Mononuclear cell (primary cell): ENCODE data around the gene STAT3. TPM values are rescaled to one million over a fixed set of nuclear protein-coding genes. Genes with fewer than 3 reads are reported as not detected.
"Not testable (repeated sequence)": the region's sequence is repeated elsewhere in the genome, so short reads cannot be mapped to it uniquely, and the experiment has no call there.

ENCODE experiments used
- H3K27me3 ChIP-seq: 2 replicates; pipeline ENCODE4 v1.6.0; 2011; ENCODE audit warnings: low read length, control low read depth; ENCODE audit not compliant: insufficient read depth
- H3K4me1 ChIP-seq: 2 replicates; pipeline ENCODE4 v1.5.1; 2011; ENCODE audit warnings: mild to moderate bottlenecking, low read length, control low read depth; ENCODE audit not compliant: insufficient read depth
- H3K4me3 ChIP-seq: 2 replicates; pipeline ENCODE4 v1.5.1; 2011; ENCODE audit warnings: mild to moderate bottlenecking, low read length, moderate library complexity
- H3K9me3 ChIP-seq: 2 replicates; pipeline ENCODE4 v1.5.1; 2011; ENCODE audit warnings: low read depth, mild to moderate bottlenecking, control low read depth, low read length
- total RNA-seq: library from RNA; depleted of rRNA; stranded (reverse); fragments of >200 nt; gene quantifications from one replicate; pipeline ENCODE4 v1.2.3, GENCODE V29; 2012

Gene STAT3
- total RNA-seq, 1 donor = 216 TPM

DNA sequence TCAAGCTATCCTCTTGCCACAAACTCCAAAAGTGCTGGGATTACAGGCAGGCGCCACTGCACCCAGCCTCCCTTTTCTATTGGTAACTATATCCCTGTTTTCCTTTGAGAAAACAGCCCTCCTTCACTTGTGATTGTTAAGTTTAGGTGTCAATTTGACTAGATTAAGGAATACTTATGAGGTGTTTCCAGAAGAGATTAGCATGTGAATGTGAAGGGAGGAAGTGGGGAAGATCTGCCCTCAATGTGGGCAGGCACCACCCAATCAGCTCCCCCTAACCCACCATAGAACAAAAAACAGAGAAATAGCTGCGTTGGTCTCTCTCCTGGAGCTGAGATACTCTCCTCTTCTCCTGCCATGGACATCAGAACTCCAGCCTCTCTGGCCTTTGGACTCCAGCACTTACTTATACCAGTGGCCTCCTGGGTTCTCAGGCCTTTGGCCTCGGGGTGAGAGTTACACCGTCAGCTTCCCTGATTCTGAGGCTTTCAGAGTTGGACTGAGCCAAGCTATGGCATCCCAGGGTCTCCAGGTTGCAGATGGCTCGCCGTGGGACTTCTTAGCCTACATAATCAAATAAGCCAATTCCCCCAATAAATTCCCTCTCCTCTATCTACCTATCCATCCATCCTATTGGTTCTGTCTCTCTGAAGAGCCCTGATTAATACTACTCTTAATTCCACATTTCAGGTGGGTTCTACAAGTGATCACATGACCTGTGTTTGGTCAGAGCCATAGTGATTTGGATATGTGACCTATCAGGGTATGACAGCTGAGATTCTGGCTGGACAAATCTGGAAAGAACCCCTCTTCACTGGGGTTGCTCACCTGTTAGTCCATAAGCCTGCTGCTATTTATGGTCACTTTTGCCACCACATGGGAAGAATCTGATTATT, 12.0 kb upstream of the STAT3 start:
- Histone ChIP-seq H3K4me3 (no peak overlapping the region), H3K9me3 (no peaks in the 10 kb centered on the region), H3K4me1 (peaks cover 10% of the 10 kb centered on the region), H3K27me3 (no peaks in the 10 kb centered on the region)

DNA sequence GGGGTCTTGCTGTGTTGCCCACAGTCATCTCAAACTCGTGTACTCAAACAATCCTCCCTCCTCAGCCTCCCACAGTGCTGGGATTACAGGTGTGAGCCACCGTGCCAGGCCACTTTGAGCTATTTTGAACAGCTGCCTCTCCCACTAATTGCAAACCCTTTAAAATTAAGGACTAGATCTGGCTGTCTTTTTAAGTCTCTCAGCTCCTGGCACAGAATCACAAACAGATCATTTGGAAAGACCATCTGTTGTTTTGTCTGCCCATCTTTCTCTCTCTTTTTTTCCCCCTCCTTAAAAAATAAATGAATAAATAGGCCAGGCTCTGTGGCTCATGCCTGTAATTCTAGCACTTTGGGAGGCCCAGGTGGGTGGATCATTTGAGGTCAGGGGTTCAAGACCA, 10.9 kb upstream of the STAT3 start:
- Histone ChIP-seq H3K27me3 (no peaks in the 10 kb centered on the region), H3K4me3 (no peak overlapping the region), H3K9me3 (no peaks in the 10 kb centered on the region), H3K4me1 (peaks cover 10% of the 10 kb centered on the region)

DNA sequence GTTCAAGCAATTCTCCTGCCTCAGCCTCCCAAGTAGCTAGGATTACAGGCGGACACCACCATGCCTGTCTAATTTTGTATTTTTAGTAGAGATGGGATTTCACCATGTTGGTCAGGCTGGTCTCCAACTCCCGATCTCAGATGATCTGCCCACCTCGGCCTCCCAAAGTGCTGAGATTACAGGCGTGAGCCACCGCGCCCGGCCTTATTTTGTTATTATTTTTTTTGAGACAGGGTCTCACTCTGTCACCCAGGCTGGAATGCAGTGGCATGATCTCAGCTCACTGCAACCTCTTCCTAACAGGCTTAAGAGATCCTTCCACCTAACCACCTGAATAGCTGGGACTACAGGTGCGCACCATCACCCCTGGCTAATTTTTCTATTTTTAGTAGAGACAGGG, 7.4 kb upstream of the STAT3 start:
- peaks cover 10% of the 10 kb centered on the region for H3K4me1 ChIP-seq
- not testable (repeated sequence) for H3K4me3 ChIP-seq, H3K9me3 ChIP-seq, H3K27me3 ChIP-seq

DNA sequence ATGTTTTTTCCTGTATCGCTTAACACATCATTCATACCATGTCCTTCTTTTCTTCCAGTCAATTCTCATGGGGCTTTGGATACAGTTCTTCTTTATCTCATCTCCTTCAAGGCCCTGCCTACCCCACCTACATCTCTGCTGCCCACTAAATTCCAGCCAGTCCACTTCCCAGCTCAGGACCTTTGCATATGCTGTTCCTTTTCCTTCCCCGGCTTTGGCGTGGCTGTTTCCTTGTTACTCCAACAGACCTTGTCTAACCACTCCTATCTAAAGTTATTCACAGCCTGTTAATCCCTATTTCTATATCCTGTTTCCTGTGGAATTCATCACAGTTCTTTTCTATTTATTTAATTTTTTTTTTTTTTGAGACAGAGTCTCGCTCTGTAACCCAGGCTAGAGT, 6.6 kb upstream of the STAT3 start:
- Histone ChIP-seq H3K4me1 (peaks cover 4% of the 10 kb centered on the region), H3K4me3 (no peak overlapping the region), H3K9me3 (no peaks in the 10 kb centered on the region), H3K27me3 (no peaks in the 10 kb centered on the region)

DNA sequence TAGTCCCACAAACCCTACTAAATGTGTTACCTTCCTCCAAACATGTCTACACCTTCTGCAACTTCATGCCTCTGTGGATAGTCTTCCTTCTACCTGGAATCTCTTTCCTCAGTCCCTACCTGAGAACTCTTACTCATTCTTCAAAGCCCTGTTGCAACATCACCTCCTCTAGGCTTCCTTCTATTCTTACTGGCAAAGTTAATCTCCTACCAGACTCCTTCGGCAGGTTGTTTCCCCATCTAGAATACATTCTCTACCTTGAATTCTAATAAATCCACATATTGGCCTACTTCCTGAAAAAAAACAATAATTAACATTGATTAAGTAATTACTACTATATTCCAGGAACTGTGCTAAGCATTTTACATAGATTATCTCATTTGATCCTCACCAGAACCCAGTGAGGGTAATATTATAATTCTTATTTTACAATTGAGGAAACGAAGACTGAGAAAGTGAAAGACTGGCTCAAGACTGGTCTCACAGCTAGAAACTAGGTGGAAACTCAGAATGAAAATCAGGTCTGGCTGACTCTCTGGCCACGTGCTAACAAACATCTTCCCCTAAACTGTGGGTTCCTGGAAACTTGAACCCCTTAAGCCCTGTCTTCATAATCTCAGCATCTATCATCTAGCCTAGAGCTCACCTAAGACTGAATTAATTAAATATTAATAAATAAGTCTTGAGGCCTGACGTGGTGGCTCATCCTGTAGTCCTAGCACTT, 4.6 kb upstream of the STAT3 start:
- Histone ChIP-seq H3K4me1 (peaks cover 8% of the 10 kb centered on the region), H3K9me3 (no peaks in the 10 kb centered on the region), H3K27me3 (no peaks in the 10 kb centered on the region), H3K4me3 (no peak overlapping the region)

DNA sequence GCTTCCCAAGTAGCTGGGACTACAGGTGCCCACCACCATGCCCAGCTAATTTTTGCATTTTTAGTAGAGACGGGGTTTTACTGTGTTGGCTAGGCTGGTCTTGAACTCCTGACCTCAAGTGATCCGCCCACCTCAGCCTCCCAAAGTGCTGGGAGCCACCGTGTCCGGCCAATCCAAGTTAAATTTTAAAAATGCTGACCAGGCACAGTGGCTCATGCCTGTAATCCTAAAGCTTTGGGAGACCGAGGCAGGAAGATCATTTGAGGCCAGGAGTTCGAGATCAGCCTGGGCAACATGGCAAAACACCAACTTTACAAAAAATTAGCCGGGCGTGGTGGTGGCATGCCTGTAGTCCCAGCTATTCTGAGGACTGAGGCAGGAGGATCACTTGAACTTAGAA, 3.2 kb upstream of the STAT3 start:
- H3K27me3 ChIP-seq, H3K4me3 ChIP-seq, H3K9me3 ChIP-seq: not testable (repeated sequence)
- H3K4me1 ChIP-seq = peaks cover 18% of the 10 kb centered on the region

DNA sequence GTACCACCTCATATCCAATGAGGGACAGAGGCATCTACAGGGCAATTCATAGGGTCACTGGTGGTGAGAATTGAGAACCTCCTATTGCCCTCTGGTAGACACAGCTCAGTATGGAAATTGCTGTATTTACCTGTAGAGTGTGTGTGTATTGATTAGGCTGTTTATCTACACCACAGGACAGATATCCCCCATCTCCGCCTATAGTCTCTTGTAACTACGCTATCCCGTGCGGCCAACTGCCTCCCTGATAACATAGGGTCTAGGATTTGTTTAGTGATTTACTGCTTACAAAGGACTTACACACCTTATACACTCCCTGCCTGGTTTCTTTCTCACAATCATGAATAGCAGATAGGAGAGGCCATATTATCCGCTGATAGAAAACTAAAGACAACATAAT, 1.7 kb upstream of the STAT3 start:
- Histone ChIP-seq H3K27me3 (no peaks in the 10 kb centered on the region), H3K4me1 (peaks cover 31% of the 10 kb centered on the region), H3K9me3 (no peaks in the 10 kb centered on the region), H3K4me3 (no peak overlapping the region)

DNA sequence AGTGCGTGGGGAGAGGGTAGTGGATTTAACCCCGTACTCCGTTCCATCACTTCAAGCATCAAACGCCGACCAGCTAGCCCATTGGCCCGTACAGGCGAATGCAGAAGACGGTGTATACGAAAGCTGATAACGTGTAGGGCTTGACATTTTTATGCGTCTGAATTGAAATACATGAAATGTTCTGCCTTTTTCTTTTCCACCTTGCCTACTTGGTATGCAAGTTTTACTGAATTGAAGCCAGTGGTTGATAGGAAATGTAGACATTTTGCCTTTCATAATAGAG, 834 bp upstream of the STAT3 start:
- H3K4me3 ChIP-seq = peak overlapping the region; percentile 95
- no peaks in the 10 kb centered on the region for H3K27me3 ChIP-seq
- no peaks in the 10 kb centered on the region for H3K9me3 ChIP-seq
- H3K4me1 ChIP-seq = peaks cover 39% of the 10 kb centered on the region

DNA sequence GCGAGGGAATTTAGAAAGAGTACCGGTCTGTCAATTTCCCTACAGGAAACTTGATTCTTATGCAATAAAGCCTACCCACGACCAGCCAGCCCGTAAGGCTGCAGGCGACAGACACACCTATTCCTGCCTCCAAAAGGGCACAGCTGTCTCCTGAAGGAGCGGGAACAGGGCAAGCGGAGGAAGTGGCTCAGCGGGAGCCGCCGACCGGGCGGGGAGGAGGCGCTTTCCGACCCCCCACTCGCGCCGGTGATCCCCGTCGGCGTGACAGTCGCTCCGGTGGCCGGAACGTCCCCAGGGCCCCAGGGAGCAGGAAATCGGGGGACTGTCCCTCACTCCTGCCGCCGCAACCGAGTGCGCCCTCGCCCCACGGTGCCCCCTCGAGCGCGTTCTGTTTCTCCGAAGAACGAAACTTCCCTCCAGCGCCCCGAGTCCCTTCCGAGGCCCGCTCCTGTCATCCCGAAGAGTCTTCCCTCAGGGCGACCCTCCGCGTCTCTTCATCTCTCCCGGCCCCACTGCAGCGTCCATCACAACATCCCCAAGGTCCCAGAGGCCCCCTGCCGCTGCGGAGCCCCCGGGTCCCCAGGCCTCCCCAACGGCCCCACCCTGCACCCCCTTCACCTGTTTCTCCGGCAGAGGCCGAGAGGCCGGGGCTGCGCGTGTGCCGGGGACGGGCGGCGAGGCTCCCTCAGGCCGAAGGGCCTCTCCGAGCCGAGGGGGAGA, 421 bp downstream of the STAT3 start:
- Histone ChIP-seq H3K9me3 (no peaks in the 10 kb centered on the region), H3K27me3 (no peaks in the 10 kb centered on the region), H3K4me1 (peaks cover 39% of the 10 kb centered on the region), H3K4me3 (peak overlapping the region; percentile 95)

DNA sequence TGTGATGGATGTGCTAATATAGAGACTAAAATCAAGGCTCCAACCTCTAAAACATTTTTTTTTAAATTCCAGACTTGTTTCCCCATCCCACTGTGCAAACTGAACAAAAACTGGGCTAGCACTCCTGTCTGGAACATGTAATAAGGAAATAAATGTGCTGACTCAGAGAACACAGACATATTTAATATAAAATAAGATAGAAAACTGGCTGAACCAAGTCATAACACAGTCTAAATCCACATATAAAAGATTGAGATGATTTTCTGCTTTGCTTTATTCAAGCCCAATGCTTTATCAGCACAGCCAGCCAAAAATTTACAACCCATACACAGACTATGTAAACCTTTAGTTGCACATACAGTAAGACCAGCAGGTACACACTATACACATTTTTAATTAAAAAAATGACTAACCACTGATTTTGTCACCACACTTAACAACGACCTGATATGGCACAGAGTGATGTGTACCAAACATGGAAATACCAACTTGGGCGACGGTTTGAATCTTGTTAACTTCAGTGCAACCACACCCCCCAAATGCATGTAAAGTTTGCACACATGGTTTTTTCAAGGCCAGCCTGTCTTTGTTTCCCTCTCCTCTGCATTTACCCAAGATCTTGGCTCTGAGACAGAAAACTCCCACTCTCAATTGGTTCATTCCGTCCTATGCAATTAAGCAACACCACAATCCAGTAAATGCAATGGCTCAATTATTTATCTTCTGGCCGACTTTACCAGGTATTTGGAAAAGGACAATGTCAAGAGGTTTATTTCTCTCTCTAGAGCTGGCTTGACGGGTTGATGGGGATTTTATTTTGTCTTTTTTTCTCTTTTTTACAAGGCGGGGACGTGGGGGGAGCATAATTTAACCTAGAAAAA, 1.2 kb downstream of the STAT3 start:
- H3K9me3 ChIP-seq = no peaks in the 10 kb centered on the region
- peak overlapping the region; percentile 95 for H3K4me3 ChIP-seq
- H3K4me1 ChIP-seq = peaks cover 44% of the 10 kb centered on the region
- no peaks in the 10 kb centered on the region for H3K27me3 ChIP-seq

DNA sequence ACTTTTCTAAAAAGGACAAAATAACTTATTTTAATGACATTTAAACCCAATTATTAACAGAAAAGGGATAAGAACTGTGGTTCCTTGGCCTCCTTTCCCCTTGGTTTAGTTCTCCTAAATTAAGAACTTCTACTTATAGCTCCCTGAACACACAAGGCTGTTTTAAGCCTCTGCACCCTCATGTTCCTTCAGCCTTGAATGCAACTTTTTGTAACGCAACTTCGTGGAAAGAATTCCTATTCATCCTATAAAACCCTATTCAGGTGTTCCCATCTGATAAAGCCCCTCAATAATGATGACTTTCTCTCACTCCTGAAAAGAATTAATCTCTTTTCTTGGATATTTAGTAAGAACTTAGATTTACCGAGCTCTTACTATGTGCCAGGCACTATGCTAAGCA, 6.3 kb downstream of the STAT3 start:
- Histone ChIP-seq H3K27me3 (no peaks in the 10 kb centered on the region), H3K4me3 (no peak overlapping the region), H3K9me3 (no peaks in the 10 kb centered on the region), H3K4me1 (peaks cover 53% of the 10 kb centered on the region)

DNA sequence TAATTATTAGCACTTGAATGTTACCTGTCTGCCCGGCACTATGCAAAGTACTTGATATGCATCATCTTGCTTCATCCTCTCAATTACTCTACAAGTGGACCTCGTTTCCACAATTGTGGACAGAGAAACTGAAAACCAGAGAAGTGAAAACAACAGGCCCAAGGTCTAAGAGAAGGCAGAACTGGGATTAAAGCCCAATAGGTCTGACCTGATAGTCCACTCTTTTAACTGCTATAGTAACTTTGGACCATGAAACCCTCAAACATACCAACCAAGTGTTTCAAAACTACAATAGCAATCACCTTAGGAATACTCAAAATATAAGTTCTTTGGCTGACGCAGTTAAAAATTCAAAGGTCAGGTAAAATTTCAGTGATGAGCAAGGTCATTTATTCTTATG, 7.3 kb downstream of the STAT3 start:
- Histone ChIP-seq H3K27me3 (no peaks in the 10 kb centered on the region), H3K4me3 (no peak overlapping the region), H3K4me1 (peaks cover 44% of the 10 kb centered on the region), H3K9me3 (no peaks in the 10 kb centered on the region)

DNA sequence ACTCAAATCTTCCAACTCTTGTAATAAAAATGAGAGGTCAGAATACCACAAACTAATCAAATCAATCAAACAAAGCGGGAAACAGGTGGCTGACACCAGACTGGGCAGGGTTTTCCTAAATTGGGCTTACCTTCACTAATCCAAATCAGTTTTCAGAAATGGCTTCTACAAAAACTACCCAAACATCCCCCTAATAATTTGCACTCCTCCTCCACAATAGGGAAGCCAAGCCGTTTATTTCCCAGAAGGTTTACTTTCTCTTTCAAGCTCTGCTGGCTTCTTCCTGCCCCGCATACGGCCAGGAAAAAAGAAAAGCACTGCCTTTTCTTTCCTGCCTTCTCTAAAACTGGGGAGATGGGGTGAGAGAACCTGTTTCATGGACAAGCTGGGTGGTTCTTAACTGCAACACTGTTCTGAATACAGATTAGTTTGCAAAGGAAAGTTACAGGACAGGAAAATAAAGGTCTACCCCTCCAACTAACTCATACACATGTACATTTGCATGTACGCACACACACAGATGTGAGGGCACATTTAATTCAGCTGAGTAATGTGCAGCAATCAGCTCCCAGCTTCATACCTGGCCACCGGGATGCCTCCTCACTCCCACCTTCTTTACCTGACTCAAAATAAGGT, 9.2 kb downstream of the STAT3 start:
- no peaks in the 10 kb centered on the region for H3K27me3 ChIP-seq
- H3K4me3 ChIP-seq = no peak overlapping the region
- peaks cover 27% of the 10 kb centered on the region for H3K4me1 ChIP-seq
- H3K9me3 ChIP-seq = no peaks in the 10 kb centered on the region

DNA sequence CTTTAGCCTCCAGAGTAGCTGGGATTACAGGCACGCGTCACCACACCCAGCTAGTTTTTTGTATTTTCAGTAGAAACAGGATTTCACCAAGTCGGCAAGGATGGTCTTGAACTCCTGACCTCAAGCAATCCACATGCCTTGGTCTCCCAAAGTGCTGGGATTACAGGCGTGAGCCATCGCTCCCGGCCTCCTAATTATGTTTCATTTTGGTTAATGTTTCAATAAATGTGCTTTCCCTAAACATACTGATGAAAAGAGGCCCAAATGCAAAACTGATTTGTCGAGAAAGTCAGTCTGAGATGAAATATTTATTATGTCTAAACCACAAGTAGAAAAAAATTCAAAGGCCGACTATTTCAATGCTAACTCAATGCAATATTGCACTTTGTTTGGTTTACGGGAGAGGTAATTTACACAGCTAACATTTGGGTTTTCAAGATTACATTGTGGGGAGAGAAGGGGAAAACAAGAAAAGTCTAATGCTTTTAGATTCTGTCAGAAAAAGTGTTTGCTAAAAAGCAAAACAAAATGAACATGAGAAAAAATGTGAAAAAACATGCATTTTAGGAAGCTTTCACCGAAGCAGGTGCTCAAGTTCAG, 9.8 kb downstream of the STAT3 start:
- H3K4me3 ChIP-seq = no peak overlapping the region
- peaks cover 27% of the 10 kb centered on the region for H3K4me1 ChIP-seq

More for the DNA sequence above, 9.8 kb downstream of the STAT3 start:
- H3K27me3 ChIP-seq = no peaks in the 10 kb centered on the region
- H3K9me3 ChIP-seq = no peaks in the 10 kb centered on the region
